HG02852 (cell line): ENCODE results near the gene G6PC2.
A peak's percentile ranks its signal among the peaks of the same experiment; 100 is the strongest.
"Not testable (repeated sequence)": the region's sequence is repeated elsewhere in the genome, so short reads cannot be mapped to it uniquely, and the experiment has no call there.

Experiments
- ATAC-seq: cut with Tn5 transposase; IDR thresholded peaks from one replicate; pipeline ENCODE4 v1.9.1; 2021; ENCODE audit warnings: mild to moderate bottlenecking, moderate library complexity; ENCODE audit not compliant: unreplicated experiment

Gene G6PC2, protein sequence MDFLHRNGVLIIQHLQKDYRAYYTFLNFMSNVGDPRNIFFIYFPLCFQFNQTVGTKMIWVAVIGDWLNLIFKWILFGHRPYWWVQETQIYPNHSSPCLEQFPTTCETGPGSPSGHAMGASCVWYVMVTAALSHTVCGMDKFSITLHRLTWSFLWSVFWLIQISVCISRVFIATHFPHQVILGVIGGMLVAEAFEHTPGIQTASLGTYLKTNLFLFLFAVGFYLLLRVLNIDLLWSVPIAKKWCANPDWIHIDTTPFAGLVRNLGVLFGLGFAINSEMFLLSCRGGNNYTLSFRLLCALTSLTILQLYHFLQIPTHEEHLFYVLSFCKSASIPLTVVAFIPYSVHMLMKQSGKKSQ

GRCh38 chr2:168901003-168901402 is at the start of gene G6PC2:
TSS of gene G6PC2 (plus strand) at chr2:168901291. CDS start at chr2:168901332, 41 bp downstream.
- ATAC-seq = no peak

- ATAC-seq = no peak
Observed at GRCh38 chr2:168851674-168852320, 49.3 kb upstream of the G6PC2 start.

DNA sequence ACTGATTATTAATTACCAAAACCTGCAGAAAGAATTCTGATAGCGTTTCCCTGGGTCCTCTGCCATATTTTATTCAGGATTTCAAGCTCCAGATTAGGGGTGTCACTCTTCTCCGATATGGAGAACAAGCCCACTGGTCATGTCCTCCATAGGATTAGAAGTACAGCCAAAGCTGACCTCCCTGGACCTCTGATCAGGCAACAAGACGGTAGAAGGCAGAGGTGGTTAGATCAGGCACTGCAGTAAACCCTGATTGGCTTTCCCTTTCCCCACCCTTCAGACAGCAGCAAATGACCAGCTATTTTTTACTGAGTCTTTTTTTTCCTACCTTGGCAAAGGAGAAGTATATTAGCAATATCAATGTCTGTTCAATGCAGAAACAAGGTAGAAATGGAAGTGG is 48.6 kb upstream of the G6PC2 start:
- ATAC-seq = no peak

DNA sequence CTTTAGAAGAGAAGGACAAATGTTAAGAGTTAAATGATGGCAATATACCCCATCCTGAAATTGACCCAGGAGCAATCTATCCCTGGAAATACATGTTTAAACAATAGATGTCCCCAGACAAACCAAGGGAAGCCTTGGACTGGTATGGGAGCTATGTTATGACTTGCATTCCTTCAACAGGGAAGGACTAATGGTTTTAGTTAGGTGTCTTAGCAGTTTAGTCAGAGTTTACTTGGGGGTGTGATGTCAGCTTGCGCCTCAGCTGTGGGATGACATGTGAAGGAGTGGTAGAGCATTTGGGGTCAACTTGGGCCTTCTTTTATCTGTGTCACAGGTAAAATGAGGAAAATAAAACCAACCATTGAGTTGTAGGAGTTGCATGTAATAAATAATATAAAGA is 47.6 kb upstream of the G6PC2 start:
- ATAC-seq = no peak

DNA sequence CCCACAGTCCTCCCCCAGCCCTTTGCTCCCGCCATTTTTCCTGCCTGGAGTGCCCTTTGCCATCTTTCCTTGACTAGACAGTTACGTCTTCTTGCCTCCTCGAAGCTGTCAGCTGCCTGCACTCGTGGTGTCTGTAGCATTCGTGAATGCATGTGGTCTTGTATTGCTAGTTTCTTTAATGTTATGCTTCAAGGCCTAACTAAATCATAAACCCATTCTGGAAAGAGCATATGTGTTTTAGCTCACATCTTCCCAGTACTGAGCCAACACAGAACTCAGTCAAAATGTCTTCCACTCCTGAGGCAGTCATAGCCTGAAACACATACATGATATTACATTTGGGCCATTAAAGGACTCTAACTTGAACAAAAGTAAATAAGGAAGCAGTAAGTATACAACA is 46.4 kb upstream of the G6PC2 start:
- ATAC-seq = no peak

DNA sequence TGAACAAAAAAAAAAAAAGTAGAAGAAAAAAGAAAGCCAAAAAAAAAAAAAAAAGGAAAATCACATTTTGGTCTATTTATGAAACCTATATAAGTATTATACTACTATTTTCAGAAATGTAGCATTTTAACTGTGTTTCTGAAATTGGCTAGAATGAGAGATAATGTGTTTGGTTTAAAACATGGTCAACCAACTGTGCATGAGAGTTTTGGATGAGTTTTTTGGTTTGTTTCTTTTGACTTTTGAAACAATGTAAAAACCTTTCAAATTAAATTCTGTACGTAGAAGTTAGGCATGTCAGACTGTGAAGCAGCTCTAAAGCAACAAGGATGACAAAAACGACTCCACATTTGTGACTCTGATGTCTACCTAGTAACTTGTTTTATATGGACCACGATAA is 45.5 kb upstream of the G6PC2 start:
- no peak for ATAC-seq

GRCh38 chr2:168858146-168858545 is 42.9 kb upstream of the G6PC2 start:
- no peak for ATAC-seq

DNA sequence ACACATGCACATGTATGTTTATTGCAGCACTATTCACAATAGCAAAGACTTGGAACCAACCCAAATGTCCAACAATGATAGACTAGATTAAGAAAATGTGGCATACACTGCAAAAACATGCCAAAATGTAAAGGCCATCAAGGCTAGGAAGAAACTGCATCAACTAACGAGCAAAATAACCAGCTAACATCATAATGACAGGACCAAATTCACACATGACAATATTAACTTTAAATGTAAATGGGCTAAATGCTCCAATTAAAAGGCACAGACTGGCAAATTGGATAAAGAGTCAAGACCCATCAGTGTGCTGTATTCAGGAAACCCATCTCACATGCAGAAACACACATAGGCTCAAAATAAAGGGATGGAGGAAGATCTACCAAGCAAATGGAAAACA is 33.9 kb upstream of the G6PC2 start:
- not testable (repeated sequence) for ATAC-seq

DNA sequence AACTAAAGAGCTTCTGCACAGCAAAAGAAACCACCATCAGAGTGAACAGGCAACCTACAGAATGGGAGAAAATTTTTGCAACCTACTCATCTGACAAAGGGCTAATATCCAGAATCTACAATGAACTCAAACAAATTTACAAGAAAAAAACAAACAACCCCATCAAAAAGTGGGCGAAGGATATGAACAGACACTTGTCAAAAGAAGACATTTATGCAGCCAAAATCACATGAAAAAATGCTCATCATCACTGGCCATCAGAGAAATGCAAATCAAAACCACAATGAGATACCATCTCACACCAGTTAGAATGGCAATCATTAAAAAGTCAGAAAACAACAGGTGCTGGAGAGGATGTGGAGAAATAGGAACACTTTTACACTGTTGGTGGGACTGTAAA is 30.7 kb upstream of the G6PC2 start:
- not testable (repeated sequence) for ATAC-seq

DNA sequence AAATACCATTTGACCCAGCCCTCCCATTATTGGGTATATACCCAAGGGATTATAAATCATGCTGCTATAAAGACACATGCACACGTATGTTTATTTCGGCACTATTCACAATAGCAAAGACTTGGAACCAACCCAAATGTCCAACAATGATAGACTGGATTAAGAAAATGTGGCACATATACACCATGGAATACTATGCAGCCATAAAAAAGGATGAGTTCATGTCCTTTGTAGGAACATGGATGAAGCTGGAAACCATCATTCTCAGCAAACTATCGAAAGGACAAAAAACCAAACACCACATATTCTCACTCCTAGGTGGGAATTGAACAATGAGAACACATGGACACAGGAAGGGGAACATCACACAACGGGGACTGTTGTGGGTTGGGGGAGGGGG is 30.3 kb upstream of the G6PC2 start:
- not testable (repeated sequence) for ATAC-seq

- ATAC-seq = no peak
Observed at GRCh38 chr2:168874368-168875054, 26.6 kb upstream of the G6PC2 start.

DNA sequence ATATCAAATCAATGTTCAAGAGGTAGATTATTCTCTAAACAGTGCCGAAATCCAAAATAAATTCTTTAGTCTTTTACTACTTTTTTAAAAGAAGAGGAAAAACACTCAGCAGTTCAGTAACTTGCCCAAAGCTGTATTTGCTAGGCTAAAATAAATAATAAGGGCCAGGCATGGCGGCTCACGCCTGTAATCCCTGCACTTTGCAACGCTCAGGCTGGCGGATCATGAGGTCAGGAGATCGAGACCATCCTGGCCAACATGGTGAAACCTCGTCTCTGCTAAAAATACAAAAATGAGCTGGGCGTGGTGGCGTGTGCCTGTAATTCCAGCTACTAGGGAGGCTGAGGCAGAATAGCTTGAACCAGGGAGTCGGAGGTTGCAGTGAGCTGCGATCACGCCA is 18.9 kb upstream of the G6PC2 start:
- not testable (repeated sequence) for ATAC-seq

GRCh38 chr2:168884975-168885374 is 16.1 kb upstream of the G6PC2 start:
- ATAC-seq = no peak

DNA sequence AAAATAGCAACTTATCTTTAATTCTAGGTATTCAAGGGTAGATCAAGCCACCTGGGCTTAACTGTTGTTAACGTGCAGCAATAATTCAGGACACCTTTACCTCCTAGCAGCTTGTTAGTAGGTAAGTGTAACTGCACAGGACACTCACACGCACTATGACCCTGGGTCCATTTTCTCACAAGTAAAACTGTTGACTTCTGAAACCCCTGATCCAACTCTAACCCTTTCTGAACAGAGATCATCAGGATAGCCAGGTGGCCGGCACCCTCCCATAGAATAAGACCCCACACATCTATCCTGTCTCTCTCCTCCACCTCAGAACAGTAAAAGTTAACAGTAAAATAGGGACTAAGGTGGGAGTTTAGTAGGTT is 11.5 kb upstream of the G6PC2 start:
- ATAC-seq = no peak

- ATAC-seq = peak; percentile 100
Observed at GRCh38 chr2:168890006-168890782, 10.9 kb upstream of the G6PC2 start, which contains the start of gene SPC25. TSS of gene SPC25 (minus strand) at chr2:168890430. CDS start at chr2:168889519, 911 bp downstream.

DNA sequence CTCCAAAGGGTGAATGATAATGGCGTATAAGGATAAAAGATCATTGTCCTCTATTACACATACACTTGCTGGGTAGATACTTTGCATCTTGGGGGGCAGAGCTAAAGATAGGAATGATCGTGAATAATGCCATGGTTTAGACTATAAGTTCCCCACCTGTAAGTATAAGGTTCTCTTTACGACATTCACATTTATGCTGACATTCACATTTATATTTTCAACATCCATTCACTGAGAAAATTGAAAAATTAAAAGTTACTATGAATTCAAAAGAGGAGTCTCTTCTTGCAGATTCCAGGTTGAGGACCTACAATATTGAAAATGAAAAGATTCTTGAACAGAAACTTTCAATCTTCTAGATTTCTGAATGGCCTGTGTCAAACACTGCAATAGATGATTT is 8.8 kb upstream of the G6PC2 start:
- no peak for ATAC-seq

- no peak for ATAC-seq
Observed at GRCh38 chr2:168894101-168894500, 7.0 kb upstream of the G6PC2 start.

- no peak for ATAC-seq
Observed at GRCh38 chr2:168894720-168895119, 6.4 kb upstream of the G6PC2 start.

- ATAC-seq = no peak
Observed at GRCh38 chr2:168895771-168896170, 5.3 kb upstream of the G6PC2 start.

DNA sequence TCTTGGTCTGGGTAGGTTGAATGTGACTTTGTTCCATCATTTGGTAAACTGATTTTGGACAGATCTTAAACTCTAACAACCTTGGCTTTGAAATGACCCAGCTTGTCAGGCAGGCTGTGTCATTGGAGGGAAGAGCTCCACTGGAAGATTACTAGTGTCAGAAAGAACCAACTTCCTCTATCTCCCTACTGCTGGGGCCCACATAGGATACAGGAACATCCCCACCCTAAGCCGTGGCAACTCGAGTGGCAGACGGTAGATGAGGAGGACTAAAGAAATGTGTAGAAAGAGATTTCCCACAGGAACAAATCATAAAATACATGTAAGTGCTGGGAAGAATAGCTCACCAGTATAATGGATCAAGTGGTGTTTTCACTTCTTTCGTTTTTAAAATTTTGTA is 4.3 kb upstream of the G6PC2 start:
- no peak for ATAC-seq

DNA sequence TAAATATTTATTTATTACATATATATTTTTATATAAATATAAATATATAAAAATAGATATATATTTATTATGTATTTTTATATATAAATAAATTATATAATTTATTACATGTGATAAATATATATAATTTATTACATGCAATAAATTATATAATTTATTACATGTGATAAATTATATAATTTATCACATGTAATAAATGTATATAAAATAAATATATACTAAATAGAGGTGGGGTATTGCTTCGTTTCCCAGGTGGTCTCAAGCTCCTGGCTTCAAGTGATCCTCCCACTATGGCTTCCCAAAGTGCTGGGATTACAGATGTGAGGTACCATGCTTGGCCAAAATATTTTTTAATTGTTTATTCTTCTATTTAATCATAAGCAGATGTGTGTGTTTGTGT is 3.6 kb upstream of the G6PC2 start:
- no peak for ATAC-seq
